ENCODE data around the gene NHERF2. TPM values are rescaled to one million over a fixed set of nuclear protein-coding genes. Genes with fewer than 3 reads are reported as not detected.

The NHERF2 gene
- 53.2 and 107 TPM in 2 replicates for total RNA-seq

GRCh38 chr16:2026461-2027023, at the start of gene NHERF2:
Gene NHERF2 (plus strand): TSS chr16:2026902. CDS start chr16:2027006, 104 bp downstream.

DNA sequence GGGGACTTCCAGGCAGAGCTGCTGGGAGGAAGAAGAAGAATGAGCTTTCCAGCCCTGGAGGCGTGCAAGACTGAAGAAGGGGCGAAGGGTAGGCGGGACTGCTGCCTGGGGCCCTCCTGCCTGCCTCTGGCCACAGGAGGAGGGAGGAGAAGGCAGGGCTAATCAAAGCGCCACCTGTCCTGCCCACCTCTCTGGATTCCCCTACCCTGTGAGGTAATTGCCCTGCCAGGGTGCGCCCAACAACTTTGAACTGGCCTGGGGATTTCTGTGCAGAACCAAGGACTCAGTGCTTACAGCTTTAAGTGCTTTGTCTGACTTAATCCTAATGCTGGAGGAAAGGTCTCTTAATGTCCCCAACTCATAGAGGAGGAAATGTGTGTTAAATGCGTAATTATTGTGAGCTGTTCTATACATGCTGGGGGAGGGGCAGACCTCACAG, 45.3 kb upstream of the NHERF2 start, which contains the start of gene NOXO1:
TSS of gene NOXO1 (minus strand) at position 72 of the 439 bp plus-strand sequence. CDS start 290 bp downstream, outside the sequence.

GRCh38 chr16:1983544-1984346, 43.0 kb upstream of the NHERF2 start, which contains the start of gene GFER:
Gene GFER (plus strand): TSS chr16:1984193. CDS start chr16:1984219, 26 bp downstream.

GRCh38 chr16:1989209-1990100, 37.2 kb upstream of the NHERF2 start, which contains the start of gene SYNGR3:
Gene SYNGR3 (plus strand): TSS chr16:1989970. CDS start chr16:1990103, 133 bp downstream.

GRCh38 chr16:2009791-2010510, 16.8 kb upstream of the NHERF2 start, which contains the start of gene ZNF598:
Gene ZNF598 (minus strand): TSS chr16:2009821.

GRCh38 chr16:2019518-2019920, 7.2 kb upstream of the NHERF2 start, which contains the start of gene NPW:
Gene NPW (plus strand): TSS chr16:2019785.

GRCh38 chr16:2047330-2048115, 20.8 kb downstream of the NHERF2 start, which contains the start of the genes NTHL1 and TSC2:
Gene NTHL1 (minus strand): TSS chr16:2047834. CDS start chr16:2047823, 11 bp downstream.
Gene TSC2 (plus strand): TSS chr16:2047985. CDS start chr16:2048616, 631 bp downstream.

Small RNA genes lying within 50 kb of the gene (small RNA-seq; reads per million reads assigned to genes)
- not detected for gene RN7SL219P (ENCODE audit: low replicate concordance)

Other genes with a start within 250 kb of the NHERF2 start
- 32.2 and 38.1 TPM in 2 replicates for gene SPSB3, start 244.3 kb upstream of the NHERF2 start, total RNA-seq
- gene NUBP2, start 243.9 kb upstream of the NHERF2 start, total RNA-seq: 78.1 and 96.1 TPM in 2 replicates
- under 0.01 TPM in 2 replicates for gene IGFALS, start 233.2 kb upstream of the NHERF2 start, total RNA-seq
- gene HAGH, start 200.1 kb upstream of the NHERF2 start, total RNA-seq: 28.1 and 56.2 TPM in 2 replicates
- gene FAHD1, start 199.7 kb upstream of the NHERF2 start, total RNA-seq: 66.3 and 77.3 TPM in 2 replicates
- gene MEIOB, start 154.7 kb upstream of the NHERF2 start, total RNA-seq: not detected in 2 replicates
- not detected in 2 replicates for gene HS3ST6, start 108.5 kb upstream of the NHERF2 start, total RNA-seq
- gene MSRB1, start 83.7 kb upstream of the NHERF2 start, total RNA-seq: 13.3 and 15.3 TPM in 2 replicates
- gene RPL3L, start 72.2 kb upstream of the NHERF2 start, total RNA-seq: not detected in 2 replicates
- 103 and 191 TPM in 2 replicates for gene NDUFB10, start 67.4 kb upstream of the NHERF2 start, total RNA-seq
- 1,155 and 3,788 TPM in 2 replicates for gene RPS2, start 62.1 kb upstream of the NHERF2 start, total RNA-seq
- gene RNF151, start 60.0 kb upstream of the NHERF2 start, total RNA-seq: 0.43 TPM in 1 of 2 replicates, not detected in the other
- gene TBL3, start 54.8 kb upstream of the NHERF2 start, total RNA-seq: 49.8 and 57.6 TPM in 2 replicates
- gene NOXO1, start 45.4 kb upstream of the NHERF2 start, total RNA-seq: 0.44 TPM in 1 of 2 replicates, not detected in the other
- gene GFER, start 42.7 kb upstream of the NHERF2 start, total RNA-seq: 14.6 and 15.3 TPM in 2 replicates
- 0.86 and 5.7 TPM in 2 replicates for gene SYNGR3, start 36.9 kb upstream of the NHERF2 start, total RNA-seq
- gene ZNF598, start 17.1 kb upstream of the NHERF2 start, total RNA-seq: 39.2 and 54.9 TPM in 2 replicates
- 0.22 and 1.0 TPM in 2 replicates for gene NPW, start 7.1 kb upstream of the NHERF2 start, total RNA-seq
- 17.3 and 33.6 TPM in 2 replicates for gene NTHL1, start 20.9 kb downstream of the NHERF2 start, total RNA-seq
- gene TSC2, start 21.1 kb downstream of the NHERF2 start, total RNA-seq: 70.2 and 86.8 TPM in 2 replicates
- gene PKD1, start 109.0 kb downstream of the NHERF2 start, total RNA-seq: 159 and 223 TPM in 2 replicates
- gene RAB26, start 121.7 kb downstream of the NHERF2 start, total RNA-seq: 1.4 and 1.5 TPM in 2 replicates
- 72.4 and 77.7 TPM in 2 replicates for gene TRAF7, start 128.9 kb downstream of the NHERF2 start, total RNA-seq
- under 0.01 and 0.22 TPM in 2 replicates for gene CASKIN1, start 169.7 kb downstream of the NHERF2 start, total RNA-seq
- 37.4 and 39.2 TPM in 2 replicates for gene MLST8, start 178.6 kb downstream of the NHERF2 start, total RNA-seq
- gene BRICD5, start 184.0 kb downstream of the NHERF2 start, total RNA-seq: 1.5 and 1.9 TPM in 2 replicates
- 12.7 and 33.9 TPM in 2 replicates for gene PGP, start 187.9 kb downstream of the NHERF2 start, total RNA-seq
- gene E4F1, start 196.7 kb downstream of the NHERF2 start, total RNA-seq: 28.0 and 42.5 TPM in 2 replicates
- gene DNASE1L2, start 209.5 kb downstream of the NHERF2 start, total RNA-seq: 0.86 and 1.1 TPM in 2 replicates
- gene ECI1, start 224.7 kb downstream of the NHERF2 start, total RNA-seq: 37.9 and 42.7 TPM in 2 replicates
- gene RNPS1, start 241.2 kb downstream of the NHERF2 start, total RNA-seq: 103 and 122 TPM in 2 replicates

Measured in placental pericyte (primary cell).